GM12878 (cell line): ENCODE measurements around the gene THEM4. TPM values are rescaled to one million over a fixed set of nuclear protein-coding genes. Genes with fewer than 3 reads are reported as not detected.

ENCODE experiments used
- ATAC-seq: fragments of 200-7000 bp; cut with Tn5 transposase; 3 replicates; pipeline ENCODE4 v1.9.1; 2020; ENCODE audit warnings: mild to moderate bottlenecking, moderate library complexity
- BruUV-seq: library from RNA; stranded (reverse); fragments of 400-500 nt; replicated peaks from 2 replicates; lab custom pipeline; 2021; lab: Mats Ljungman, UMichigan
- CTCF ChIA-PET: fragments of 300-600 bp; sonication (Branson Sonifier 250); formaldehyde crosslinking; extraction: SDS; loops from one replicate; lab custom pipeline; 2021; ENCODE audit warnings: inconsistent platforms; lab: Yijun Ruan, JAX
- POLR2A ChIA-PET: fragments of 350-600 bp; formaldehyde crosslinking; extraction: SDS; loops from one replicate; lab custom pipeline; 2021; ENCODE audit warnings: inconsistent platforms; lab: Charles Lee
- RAD21 ChIA-PET: fragments of 300-600 bp; sonication (Branson Sonifier 250); formaldehyde crosslinking; loops from one replicate; lab custom pipeline; 2023; ENCODE audit warnings: antibody characterized with exemption; ENCODE audit not compliant: unreplicated experiment; lab: Charles Lee
- SMC1A ChIA-PET: fragments of 300-600 bp; sonication (Branson Sonifier 250); formaldehyde crosslinking; loops from one replicate; lab custom pipeline; 2023; ENCODE audit not compliant: unreplicated experiment, uncharacterized antibody; lab: Charles Lee
- DNase-seq: peaks from one replicate; pipeline ENCODE4 v3.0.0-alpha.2; 2011; ENCODE audit warnings: low read depth, low spot score
- FAIRE-seq: peaks from 3 replicates; lab custom pipeline; 2011; peaks lifted over from hg19 to GRCh38; lab: Jason Lieb, UNC
- H2AFZ ChIP-seq: 2 replicates; pipeline ENCODE4 v1.6.0; 2011; ENCODE audit warnings: low read depth, low read length, control low read depth; ENCODE audit not compliant: control insufficient read depth
- H3K27ac ChIP-seq: 2 replicates; pipeline ENCODE4 v1.5.1; 2011; ENCODE audit warnings: control low read depth; ENCODE audit not compliant: control insufficient read depth, insufficient read depth
- H3K27me3 ChIP-seq, 2 experiments: replicated peaks in 1 of 2; 2 replicates each; pipeline versions ENCODE4 v1.6.0 to v1.6.1; 2011; ENCODE audit warnings: low read length in 1 of 2; ENCODE audit not compliant: control insufficient read depth in 2 of 2, insufficient read depth in 2 of 2
- H3K36me3 ChIP-seq, 2 experiments: 2 replicates each; pipeline ENCODE4 v1.5.1; 2011; ENCODE audit warnings: low read length in 1 of 2; ENCODE audit not compliant: control insufficient read depth in 2 of 2, insufficient read depth in 2 of 2
- H3K4me1 ChIP-seq: 2 replicates; pipeline ENCODE4 v1.6.1; 2011; ENCODE audit warnings: mild to moderate bottlenecking, low read length, moderate library complexity, mixed read lengths; ENCODE audit not compliant: control insufficient read depth, insufficient read depth
- H3K4me2 ChIP-seq: 2 replicates; pipeline ENCODE4 v1.6.0; 2011; ENCODE audit warnings: control low read depth; ENCODE audit not compliant: control insufficient read depth, insufficient read depth
- H3K4me3 ChIP-seq: fragments of 200-600 bp; sonication (generic); 2 replicates; pipeline ENCODE4 v1.5.1; 2016
- H3K79me2 ChIP-seq: 2 replicates; pipeline ENCODE4 v1.6.0; 2011; ENCODE audit warnings: low read length; ENCODE audit not compliant: control insufficient read depth, insufficient read depth
- H3K9ac ChIP-seq: 2 replicates; pipeline ENCODE4 v1.8.0; 2011; ENCODE audit warnings: low read length, control low read depth, mixed read lengths; ENCODE audit not compliant: control insufficient read depth, insufficient read depth
- H3K9me3 ChIP-seq: replicated peaks from 3 replicates; pipeline ENCODE4 v1.5.1; 2011; ENCODE audit warnings: mild to moderate bottlenecking, low read length; ENCODE audit not compliant: control insufficient read depth, insufficient read depth
- H4K20me1 ChIP-seq: 2 replicates; pipeline ENCODE4 v1.6.0; 2011; ENCODE audit not compliant: control insufficient read depth, insufficient read depth
- GATAD2B ChIP-seq: fragments of 450-650 bp; conservative IDR thresholded peaks from 2 replicates; pipeline ENCODE4 v1.6.1; 2017; ENCODE audit warnings: low read depth, mild to moderate bottlenecking, moderate library complexity
- JUNB ChIP-seq: IDR thresholded peaks from 2 replicates; pipeline ENCODE4 v1.6.1; 2016; ENCODE audit warnings: antibody characterized with exemption, mild to moderate bottlenecking
- JUND ChIP-seq: IDR thresholded peaks from 2 replicates; pipeline ENCODE4 v1.6.1; 2012; ENCODE audit warnings: low read depth, mild to moderate bottlenecking, low read length, improper control_type of control experiment, moderate library complexity
- NFXL1 ChIP-seq: fragments of 450-650 bp; IDR thresholded peaks from 2 replicates; pipeline ENCODE4 v1.6.1; 2017; ENCODE audit warnings: antibody characterized with exemption, mild to moderate bottlenecking, borderline replicate concordance
- NR2F1 ChIP-seq: fragments of 450-650 bp; conservative IDR thresholded peaks from 2 replicates; pipeline ENCODE4 v1.6.1; 2017; ENCODE audit warnings: mild to moderate bottlenecking
- RFX5 ChIP-seq: IDR thresholded peaks from 2 replicates; pipeline ENCODE4 v1.6.1; 2011; ENCODE audit warnings: low read depth, low read length, improper control_type of control experiment
- WGBS: methylation state at CpG from one replicate; pipeline ENCODE4 v1.1.6; 2016; ENCODE audit warnings: low lambda C conversion rate; ENCODE audit not compliant: insufficient replicate concordance, insufficient coverage; ENCODE audit errors: missing lambda C conversion rate; 5-methylcytosine and 5-hydroxymethylcytosine counted together
- in situ Hi-C: fragments of 300-500 bp; cut with MboI; formaldehyde crosslinking; loops from 9 replicates; pipeline ENCODE4 v1.14.3; 2018; ENCODE audit warnings: mixed read lengths
- intact Hi-C: fragments of 100-400 bp; cut with micrococcal nuclease; formaldehyde crosslinking; loops from one replicate; pipeline ENCODE4 v1.14.2; 2022; ENCODE audit not compliant: unreplicated experiment
- polyA plus RNA-seq, 11 experiments: library from polyadenylated mRNA; depleted of rRNA in 4 of 11; unstranded in 6 of 11; stranded (reverse) in 5 of 11; fragments of >200 nt; fragmentation: Nextera tagmentation in 4 of 11; fragmentation: Illumina TruSeq in 1 of 11; extraction: Ambion mirVana in 4 of 11; extraction: Trizol in 1 of 11; gene quantifications; 1 replicate in 1 of 11; 2 replicates in 10 of 11; pipeline versions ENCODE4 v1.2.1 to v1.2.3, GENCODE V29; 2011 to 2016; ENCODE audit warnings: inconsistent platforms in 2 of 11, missing spikeins in 2 of 11, low read depth in 1 of 11
- total RNA-seq, 4 experiments: library from RNA; depleted of rRNA in 3 of 4; stranded (reverse); fragments of >200 nt in 3 of 4; fragmentation: Illumina TruSeq in 1 of 4; extraction: Trizol in 1 of 4; gene quantifications; 2 replicates each; pipeline versions ENCODE4 v1.2.1 to v1.2.3, GENCODE V29; 2013 to 2021
- TF ChIP-seq, protein P1 (sequence below): IDR thresholded peaks from 2 replicates; pipeline ENCODE4 v1.6.1; 2011; ENCODE audit warnings: borderline replicate concordance, low read depth, mild to moderate bottlenecking, moderate library complexity, low read length; ENCODE audit not compliant: insufficient read depth, poor library complexity, severe bottlenecking

Gene THEM4
- total and polyA plus RNA-seq, 10 of the 15 experiments (the other 5 are each of a cell fraction or from before 2014, with no cell fraction given), result 3.4 to 30.8 (median 17.9) TPM

- Histone ChIP-seq H3K79me2 (no peaks in the 10 kb centered on the region), H3K9ac (no peak overlapping the region), H4K20me1 (no peaks in the 10 kb centered on the region), H3K36me3 (no peaks in the 10 kb centered on the region), H3K4me3 (no peak overlapping the region), H3K4me2 (no peak overlapping the region), H3K27me3 (no peaks in the 10 kb centered on the region), H3K9me3 (no peaks in the 10 kb centered on the region; the same call in 2 of the 3 replicates), H2AFZ (no peak overlapping the region), H3K4me1 (peaks cover 52% of the 10 kb centered on the region), H3K27ac (no peak overlapping the region; the same call in 1 of the 2 replicates)
- RAD21 ChIA-PET, result no interaction called here
- ATAC-seq, result no peak
- in situ Hi-C loops, result no loop called here
- FAIRE-seq, result no peak
- intact Hi-C loops, result no loop called here
- no peak for DNase-seq
- POLR2A ChIA-PET, result no interaction called here
- 13% methylated on average over 1 of the region's 1 CpG for WGBS
- no TSS peak for BruUV-seq
- no peak for TF ChIP-seq NFXL1
- TF ChIP-seq JUNB, result no peak
- TF ChIP-seq GATAD2B, result no peak
- TF ChIP-seq JUND, result no peak
- no peak for TF ChIP-seq RFX5
- TF ChIP-seq, protein P1, sequence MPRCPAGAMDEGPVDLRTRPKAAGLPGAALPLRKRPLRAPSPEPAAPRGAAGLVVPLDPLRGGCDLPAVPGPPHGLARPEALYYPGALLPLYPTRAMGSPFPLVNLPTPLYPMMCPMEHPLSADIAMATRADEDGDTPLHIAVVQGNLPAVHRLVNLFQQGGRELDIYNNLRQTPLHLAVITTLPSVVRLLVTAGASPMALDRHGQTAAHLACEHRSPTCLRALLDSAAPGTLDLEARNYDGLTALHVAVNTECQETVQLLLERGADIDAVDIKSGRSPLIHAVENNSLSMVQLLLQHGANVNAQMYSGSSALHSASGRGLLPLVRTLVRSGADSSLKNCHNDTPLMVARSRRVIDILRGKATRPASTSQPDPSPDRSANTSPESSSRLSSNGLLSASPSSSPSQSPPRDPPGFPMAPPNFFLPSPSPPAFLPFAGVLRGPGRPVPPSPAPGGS, result no peak
- no peak for TF ChIP-seq NR2F1
- CTCF ChIA-PET, result interaction anchor here (0.9 to 2.8 kb wide), 3 partner anchors 10 to 60 kb away, joined by 4 to 13 read pairs (median 5); no protein-coding TSS in a partner anchor
- SMC1A ChIA-PET, result no interaction called here
Observed at GRCh38 chr1:151923422-151923821, 14.1 kb upstream of the THEM4 start.
